Stomach (tissue), 9 donors: ENCODE data around the gene FIZ1. TPM values are rescaled to one million over a fixed set of nuclear protein-coding genes. Genes with fewer than 3 reads are reported as not detected.

Experiments
- DNase-seq, 2 donors: peaks; one replicate each; pipeline versions ENCODE4 v3.0.0 to v3.0.0-alpha.2; 2013 to 2019
- H3K27ac ChIP-seq, 5 donors: fragments of 200-600 bp in 4 of 5; sonication (generic) in 4 of 5; one replicate each; pipeline ENCODE4 v1.5.1; 2013 to 2019; ENCODE audit warnings: mild to moderate bottlenecking in 1 of 5, moderate library complexity in 1 of 5
- H3K27me3 ChIP-seq, 3 donors: fragments of 200-600 bp; sonication (generic); one replicate each; pipeline ENCODE4 v1.5.1; 2017 to 2019; ENCODE audit warnings: mixed run types in 1 of 3
- H3K36me3 ChIP-seq, 4 donors: fragments of 200-600 bp; sonication (generic); 1 replicate in 3 of 4; 2 replicates in 1 of 4; pipeline ENCODE4 v1.5.1; 2016 to 2019
- H3K4me1 ChIP-seq, 4 donors: fragments of 200-600 bp; sonication (generic); one replicate each; pipeline ENCODE4 v1.5.1; 2016 to 2019
- H3K4me3 ChIP-seq, 4 donors: fragments of 200-600 bp; sonication (generic) in 3 of 4; one replicate each; pipeline ENCODE4 v1.5.1; 2016 to 2019; ENCODE audit warnings: mild to moderate bottlenecking in 1 of 4
- H3K9me3 ChIP-seq, 4 donors: fragments of 200-600 bp; sonication (generic); one replicate each; pipeline ENCODE4 v1.5.1; 2016 to 2019
- EP300 ChIP-seq: sonication (generic); formaldehyde crosslinking; IDR thresholded peaks from one replicate; pipeline ENCODE4 v1.6.1; 2017; ENCODE audit warnings: antibody characterized with exemption
- POLR2A ChIP-seq, 4 donors: fragments of 450-650 bp; IDR thresholded peaks; one replicate each; pipeline ENCODE4 v1.6.1; 2016; ENCODE audit warnings: antibody characterized with exemption in 4 of 4, control low read depth in 2 of 4, mild to moderate bottlenecking in 1 of 4, moderate library complexity in 1 of 4
- POLR2AphosphoS5 ChIP-seq, 3 donors: sonication (generic); formaldehyde crosslinking; IDR thresholded peaks; one replicate each; pipeline ENCODE4 v1.6.1; 2016; ENCODE audit warnings: antibody characterized with exemption in 3 of 3
- WGBS, 5 donors: extraction: QIAGEN DNeasy Blood & Tissue Kit in 3 of 5; methylation state at CpG; one replicate each; pipeline versions ENCODE4 v1.1.5 to v1.1.7; 2013 to 2018; 5-methylcytosine and 5-hydroxymethylcytosine counted together
- intact Hi-C: fragments of 100-400 bp; cut with DNase I; formaldehyde crosslinking; loops from one replicate; pipeline ENCODE4 v1.15.1; 2023; ENCODE audit warnings: low total_unique reads
- polyA plus RNA-seq, 3 donors: library from polyadenylated mRNA; stranded (reverse); fragments of 200-250 nt; gene quantifications; one replicate each; pipeline ENCODE4 v1.2.3, GENCODE V29; 2013
- total RNA-seq, 5 donors: library from RNA; depleted of rRNA; stranded (reverse); fragments of >200 nt; gene quantifications; one replicate each; pipeline versions ENCODE4 v1.1.0 to v1.2.3, GENCODE V29; 2014 to 2016
- TF ChIP-seq, protein P1 (sequence below), 7 experiments: fragments of 450-650 bp in 4 of 7; fragments of 200-600 bp in 3 of 7; sonication (generic) in 3 of 7; IDR thresholded peaks; one replicate each; pipeline ENCODE4 v1.5.1; 2016 to 2019; ENCODE audit warnings: antibody characterized with exemption in 7 of 7, control low read depth in 2 of 7, mild to moderate bottlenecking in 1 of 7
- donor health status: healthy with polysubstance abuse.
- donor health status: Bipolar disorder and iron deficiency.
- donor health status: healthy.

FIZ1 gene
- total and polyA plus RNA-seq, 8 donors, result 4.0 to 16.8 (median 8.7) TPM; not detected in 1

DNA sequence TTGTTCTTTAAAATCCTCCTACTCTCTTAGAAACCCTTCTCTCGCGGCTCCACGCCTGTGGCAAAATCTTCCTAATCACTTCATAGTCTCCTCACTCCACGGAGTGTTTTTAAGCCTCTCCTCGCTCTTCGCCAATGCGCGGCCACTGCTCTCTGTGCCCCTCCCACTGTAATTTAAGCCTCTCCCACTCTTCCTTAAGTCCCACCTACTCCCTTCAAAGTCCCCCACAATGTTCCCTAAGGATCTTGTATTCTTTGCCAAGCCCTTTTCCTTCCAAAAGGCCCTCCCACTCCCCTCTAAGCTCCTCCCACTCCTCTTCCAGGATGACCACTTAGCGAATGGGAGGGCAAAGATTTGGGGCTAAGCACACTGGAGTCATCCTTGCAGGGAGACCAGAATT lies 1.3 kb downstream of the FIZ1 start:
- intact Hi-C loops, result no loop called here
- Histone ChIP-seq H3K36me3 (peaks cover 25 to 57% (median 53%) of the 10 kb centered on the region in 4 donors), H3K4me1 (peaks cover 7 to 36% (median 27%) of the 10 kb centered on the region in 4 donors), H3K4me3 (peak overlapping the region in 1 of 4 donors; percentile 81), H3K27ac (peak overlapping the region in 3 of 5 donors; percentile 98 to 100 (median 99)), H3K9me3 (no peaks in the 10 kb centered on the region), H3K27me3 (no peaks in the 10 kb centered on the region)
- DNase-seq, result no peak
- 82 to 93% (median 89%) methylated on average over 9 of the region's 9 CpGs for WGBS, 5 donors
- TF ChIP-seq POLR2AphosphoS5 (IDR thresholded peaks at IDR 0.05), result no peak
- TF ChIP-seq POLR2A (IDR thresholded peaks at IDR 0.05), result no peak
- TF ChIP-seq, protein P1, sequence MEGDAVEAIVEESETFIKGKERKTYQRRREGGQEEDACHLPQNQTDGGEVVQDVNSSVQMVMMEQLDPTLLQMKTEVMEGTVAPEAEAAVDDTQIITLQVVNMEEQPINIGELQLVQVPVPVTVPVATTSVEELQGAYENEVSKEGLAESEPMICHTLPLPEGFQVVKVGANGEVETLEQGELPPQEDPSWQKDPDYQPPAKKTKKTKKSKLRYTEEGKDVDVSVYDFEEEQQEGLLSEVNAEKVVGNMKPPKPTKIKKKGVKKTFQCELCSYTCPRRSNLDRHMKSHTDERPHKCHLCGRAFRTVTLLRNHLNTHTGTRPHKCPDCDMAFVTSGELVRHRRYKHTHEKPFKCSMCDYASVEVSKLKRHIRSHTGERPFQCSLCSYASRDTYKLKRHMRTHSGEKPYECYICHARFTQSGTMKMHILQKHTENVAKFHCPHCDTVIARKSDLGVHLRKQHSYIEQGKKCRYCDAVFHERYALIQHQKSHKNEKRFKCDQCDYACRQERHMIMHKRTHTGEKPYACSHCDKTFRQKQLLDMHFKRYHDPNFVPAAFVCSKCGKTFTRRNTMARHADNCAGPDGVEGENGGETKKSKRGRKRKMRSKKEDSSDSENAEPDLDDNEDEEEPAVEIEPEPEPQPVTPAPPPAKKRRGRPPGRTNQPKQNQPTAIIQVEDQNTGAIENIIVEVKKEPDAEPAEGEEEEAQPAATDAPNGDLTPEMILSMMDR (IDR thresholded peaks at IDR 0.05), result no peak
- TF ChIP-seq EP300, result no peak

DNA sequence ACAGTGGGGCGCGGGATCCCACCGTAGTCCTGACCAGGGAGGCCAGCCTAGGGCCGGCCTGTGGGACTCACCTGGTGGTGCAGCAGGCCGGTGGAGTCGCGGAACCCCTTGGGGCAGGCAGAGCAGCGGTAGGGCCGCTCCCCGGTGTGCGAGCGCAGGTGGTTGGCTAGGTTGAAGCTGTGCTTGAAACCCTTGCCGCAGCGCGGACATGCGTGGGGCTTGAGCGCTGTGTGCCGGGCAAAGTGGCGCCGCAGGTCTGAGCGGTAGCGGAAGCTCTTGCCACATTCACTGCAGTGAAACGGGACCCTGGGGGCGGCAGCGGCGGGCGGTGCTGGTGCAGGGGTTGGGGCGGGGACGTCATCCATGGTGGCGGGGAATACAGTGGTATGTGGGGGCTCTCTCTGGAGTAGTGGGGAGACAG lies 1.8 kb downstream of the FIZ1 start:
- 94 to 97% (median 96%) methylated on average over 27 to 30 of the region's 30 CpGs for WGBS, 5 donors
- TF ChIP-seq POLR2AphosphoS5 (IDR thresholded peaks at IDR 0.05), result no peak
- TF ChIP-seq POLR2A (IDR thresholded peaks at IDR 0.05), result no peak
- no peak for TF ChIP-seq EP300
- TF ChIP-seq, protein P1 (IDR thresholded peaks at IDR 0.05), result no peak
- peak overlapping the region in 1 of 5 donors; percentile 98 for H3K27ac ChIP-seq
- H3K4me1 ChIP-seq, result peaks cover 7 to 31% (median 22%) of the 10 kb centered on the region in 4 donors
- H3K27me3 ChIP-seq, result no peaks in the 10 kb centered on the region
- intact Hi-C loops, result no loop called here
- H3K4me3 ChIP-seq, result no peak overlapping the region
- H3K36me3 ChIP-seq, result peaks cover 25 to 56% (median 52%) of the 10 kb centered on the region in 4 donors
- no peaks in the 10 kb centered on the region for H3K9me3 ChIP-seq
- no peak for DNase-seq

DNA sequence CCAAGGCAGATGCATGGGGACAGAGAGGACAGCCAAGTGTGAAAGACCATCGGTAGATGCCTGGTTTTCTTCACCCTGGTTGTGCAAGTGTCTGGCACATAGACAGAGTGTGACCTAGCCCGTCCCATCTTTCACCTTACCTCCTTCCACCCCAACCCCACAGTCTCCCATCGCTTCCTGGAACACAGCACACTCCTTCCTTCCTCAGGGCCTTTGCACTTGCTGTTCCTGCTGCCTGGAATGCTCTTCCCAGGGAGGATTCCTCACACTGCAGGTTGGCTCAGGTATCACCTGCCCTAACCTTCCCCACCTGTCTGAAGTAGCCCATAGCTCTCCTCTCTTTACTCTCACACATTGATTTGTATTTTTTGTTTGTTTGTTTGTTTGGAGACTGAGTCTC lies 3.0 kb downstream of the FIZ1 start:
- no peak overlapping the region for H3K27ac ChIP-seq
- DNase-seq, result no peak
- intact Hi-C loops, result no loop called here
- no peak for TF ChIP-seq EP300
- TF ChIP-seq POLR2A (IDR thresholded peaks at IDR 0.05), result no peak
- TF ChIP-seq, protein P1 (IDR thresholded peaks at IDR 0.05), result no peak
- no peak for TF ChIP-seq POLR2AphosphoS5 (IDR thresholded peaks at IDR 0.05)
- H3K27me3 ChIP-seq, result no peaks in the 10 kb centered on the region
- WGBS, 5 donors, result 95 to 100% (median 98%) methylated on average over 3 of the region's 3 CpGs
- no peaks in the 10 kb centered on the region for H3K9me3 ChIP-seq
- H3K4me3 ChIP-seq, result no peak overlapping the region
- H3K4me1 ChIP-seq, result peaks cover 7 to 20% (median 14%) of the 10 kb centered on the region in 4 donors
- H3K36me3 ChIP-seq, result peaks cover 28 to 61% (median 56%) of the 10 kb centered on the region in 4 donors

DNA sequence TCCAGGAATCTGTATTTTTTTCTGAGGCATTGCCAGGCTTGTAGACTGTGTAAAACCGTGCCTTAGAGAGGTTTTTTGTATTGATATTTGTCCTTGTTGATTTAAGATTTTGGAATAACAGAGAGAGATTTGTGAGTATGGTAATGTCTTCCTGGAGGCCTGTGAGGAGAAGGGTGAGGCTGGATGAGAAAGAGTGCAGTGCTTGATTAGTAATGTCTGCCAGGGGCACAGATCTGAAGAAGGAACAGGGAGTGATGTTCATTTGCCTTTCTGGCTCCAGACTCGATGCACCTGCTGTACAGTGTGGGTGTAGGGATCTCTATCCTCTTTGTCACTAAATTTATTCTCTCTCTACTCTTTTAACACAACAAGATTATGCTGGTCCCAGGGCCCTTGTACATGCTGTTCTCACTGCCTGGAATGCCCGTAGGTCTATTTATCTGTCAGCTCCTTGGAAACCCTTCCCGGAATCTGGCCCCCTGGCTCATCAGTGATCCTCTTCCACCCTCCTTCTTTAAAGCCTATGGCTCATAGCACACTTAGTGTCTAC lies 4.2 kb downstream of the FIZ1 start:
- WGBS, 5 donors, result 77 to 90% (median 83%) methylated on average over 4 of the region's 4 CpGs
- H3K4me1 ChIP-seq, result peaks cover 0 to 11% (median 5%) of the 10 kb centered on the region in 4 donors
- intact Hi-C loops, result no loop called here
- peaks cover 28 to 61% (median 56%) of the 10 kb centered on the region in 4 donors for H3K36me3 ChIP-seq
- TF ChIP-seq EP300 (no peak), POLR2AphosphoS5 (IDR thresholded peaks at IDR 0.05) (no peak)
- TF ChIP-seq, protein P1 (IDR thresholded peaks at IDR 0.05), result no peak
- H3K4me3 ChIP-seq, result no peak overlapping the region
- DNase-seq, result no peak
- no peaks in the 10 kb centered on the region for H3K9me3 ChIP-seq
- no peaks in the 10 kb centered on the region for H3K27me3 ChIP-seq
- no peak overlapping the region for H3K27ac ChIP-seq
